Measurements from ENCODE around the gene CALD1. TPM values are rescaled to one million over a fixed set of nuclear protein-coding genes. Genes with fewer than 3 reads are reported as not detected.

CALD1 gene
- total and polyA plus RNA-seq, 2 experiments from 2014 or later: 132 to 842 TPM

DNA sequence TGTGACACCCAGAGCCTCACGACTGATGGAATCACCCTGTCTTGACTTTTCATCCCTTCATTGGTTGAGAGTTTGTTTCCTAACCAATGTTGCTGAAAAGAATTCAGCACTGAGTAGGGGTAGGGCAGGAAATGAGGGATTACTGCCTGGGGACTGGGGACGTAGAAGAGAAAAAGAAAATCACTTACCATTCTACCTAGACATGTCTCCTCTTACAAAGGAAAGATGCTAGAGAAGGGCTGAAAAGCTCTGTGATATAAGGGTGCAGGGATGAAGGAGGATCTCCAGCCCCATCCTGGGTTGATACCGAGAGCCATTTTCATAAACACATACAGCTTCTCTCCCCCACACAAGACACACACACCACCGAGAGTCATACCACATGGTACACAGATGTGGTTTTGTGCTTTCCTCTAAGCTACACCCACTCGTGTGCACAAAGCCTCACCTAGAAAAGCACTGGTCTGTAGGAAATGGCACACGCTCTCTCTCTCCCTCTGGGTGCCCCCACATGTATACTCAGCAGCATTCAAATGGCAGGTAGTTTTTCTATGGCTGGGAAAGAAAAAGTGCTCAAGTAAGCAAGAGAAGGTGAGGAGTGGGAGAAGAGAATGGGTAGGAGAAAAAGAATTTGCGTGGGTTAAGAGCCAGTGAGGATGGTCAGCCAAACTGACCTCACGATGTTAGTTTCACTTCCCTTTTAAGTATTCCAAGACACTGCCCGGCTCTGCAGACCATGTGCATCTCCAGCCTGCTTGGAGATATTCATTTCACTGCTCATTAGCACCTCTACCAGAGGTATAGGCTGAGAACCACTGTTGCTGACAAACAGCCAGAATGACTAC, 85.8 kb downstream of the CALD1 start:
- Histone ChIP-seq H3K79me2 (replicated peaks; ENCODE audit: insufficient read depth) (peaks cover 12% of the 10 kb centered on the region), H2AFZ (no peak overlapping the region), H3K4me3 (no peak overlapping the region), H3K27ac (ENCODE audit: low read depth) (peak overlapping the region; percentile 32; the same call in 1 of the 2 replicates), H3K9me2 (ENCODE audit: insufficient read depth) (no peaks in the 10 kb centered on the region), H3K4me2 (peak overlapping the region; percentile 42; the same call in 1 of the 2 replicates), H3F3A (replicated peaks; ENCODE audit: low read depth) (no peaks in the 10 kb centered on the region), H4K20me1 (replicated peaks; ENCODE audit: insufficient read depth) (peaks cover 3% of the 10 kb centered on the region; the same call in 1 of the 2 replicates), H3K36me3 (ENCODE audit: insufficient read depth) (0 out of 2 replicates have a peak, but pooled peaks cover 5% of the 10 kb centered on the region), H3K4me1 (ENCODE audit: insufficient read depth) (peaks cover 22% of the 10 kb centered on the region), H3K27me3 (ENCODE audit: insufficient read depth) (no peaks in the 10 kb centered on the region)
- DNase-seq (ENCODE audit: low spot score) (peak; percentile 54), ATAC-seq (peak; percentile 71)
- Mint-ChIP-seq H3K36me3 (ENCODE audit: low read depth) (peaks cover 16% of the 10 kb centered on the region), H3K9me3 (no peaks in the 10 kb centered on the region), H3K4me3 (no peak overlapping the region), H3K27ac (peak overlapping the region; percentile 37; the same call in 1 of the 2 replicates), H3K27me3 (ENCODE audit: insufficient read depth, low read depth, poor library complexity) (peaks cover 6% of the 10 kb centered on the region), H3K4me1 (peaks cover 28% of the 10 kb centered on the region)
- TF ChIP-seq ZNF114 (CRISPR knock-in tag; IDR thresholded peaks at IDR 0.05) (no peak), ZNF462 (CRISPR knock-in tag; IDR thresholded peaks at IDR 0.05) (no peak)

DNA sequence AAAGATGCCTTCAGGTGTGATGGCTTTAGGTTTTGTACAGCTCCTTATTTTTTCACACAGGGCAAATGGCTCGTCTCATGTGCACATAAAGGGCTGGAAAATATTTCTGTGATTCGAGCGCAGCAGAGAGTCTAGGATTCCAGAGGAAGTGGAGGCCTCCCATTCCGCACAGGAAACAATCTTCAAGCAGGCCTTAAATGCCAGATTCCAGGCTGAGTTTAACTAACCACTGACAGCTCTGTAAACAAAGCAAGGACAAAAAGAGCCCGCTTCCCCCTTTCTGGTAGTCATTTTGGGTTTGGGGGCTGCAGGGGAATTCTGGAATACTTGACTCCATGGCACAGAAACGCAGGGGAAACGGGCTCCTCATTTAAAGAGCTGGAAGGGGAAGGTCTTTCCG, 87.2 kb downstream of the CALD1 start:
- 0 out of 2 replicates have a peak, but pooled peaks cover 5% of the 10 kb centered on the region for H3K36me3 ChIP-seq (ENCODE audit: insufficient read depth)
- no peaks in the 10 kb centered on the region for H3F3A ChIP-seq (replicated peaks; ENCODE audit: low read depth)
- no peaks in the 10 kb centered on the region; the same call in 1 of the 2 replicates for H4K20me1 ChIP-seq (replicated peaks; ENCODE audit: insufficient read depth)
- H3K79me2 ChIP-seq (replicated peaks; ENCODE audit: insufficient read depth): no peaks in the 10 kb centered on the region; the same call in none of the 2 replicates
- H3K27me3 Mint-ChIP-seq (ENCODE audit: insufficient read depth, low read depth, poor library complexity): peaks cover 6% of the 10 kb centered on the region
- DNase-seq (ENCODE audit: low spot score) (peak; percentile 32), ATAC-seq (no peak; the same call in 2 of the 3 replicates)
- H3K4me1 Mint-ChIP-seq: peaks cover 33% of the 10 kb centered on the region
- no peak overlapping the region for H3K27ac ChIP-seq (ENCODE audit: low read depth)
- no peak overlapping the region for H3K4me3 ChIP-seq
- 0 out of 2 replicates have a peak overlapping the region, but pooled peaks have one; percentile 30 for H3K4me2 ChIP-seq
- H3K36me3 Mint-ChIP-seq (ENCODE audit: low read depth): peaks cover 16% of the 10 kb centered on the region
- H3K9me3 Mint-ChIP-seq: no peaks in the 10 kb centered on the region
- no peak overlapping the region for H2AFZ ChIP-seq
- peak overlapping the region; percentile 78; the same call in 1 of the 2 replicates for H3K27ac Mint-ChIP-seq
- peaks cover 29% of the 10 kb centered on the region for H3K4me1 ChIP-seq (ENCODE audit: insufficient read depth)
- no peaks in the 10 kb centered on the region for H3K27me3 ChIP-seq (ENCODE audit: insufficient read depth)
- H3K9me2 ChIP-seq (ENCODE audit: insufficient read depth): no peaks in the 10 kb centered on the region
- no peak overlapping the region for H3K4me3 Mint-ChIP-seq
- no peak for TF ChIP-seq NANOG (IDR thresholded peaks at IDR 0.05; ENCODE audit: borderline replicate concordance)
- TF ChIP-seq JUNB (IDR thresholded peaks at IDR 0.05; ENCODE audit: unreplicated experiment): no peak
- no peak for TF ChIP-seq EZH2 (IDR thresholded peaks at IDR 0.05; ENCODE audit: low read depth, unreplicated experiment)
- TF ChIP-seq EZH2phosphoT487 (IDR thresholded peaks at IDR 0.05; ENCODE audit: unreplicated experiment): no peak
- TF ChIP-seq ZNF331 (CRISPR knock-in tag; IDR thresholded peaks at IDR 0.05; ENCODE audit: low read depth): no peak
- TF ChIP-seq POLR2AphosphoS5 (IDR thresholded peaks at IDR 0.05; ENCODE audit: low read depth): no peak
- TF ChIP-seq ETS1 (IDR thresholded peaks at IDR 0.05): no peak
- TF ChIP-seq, protein P1, sequence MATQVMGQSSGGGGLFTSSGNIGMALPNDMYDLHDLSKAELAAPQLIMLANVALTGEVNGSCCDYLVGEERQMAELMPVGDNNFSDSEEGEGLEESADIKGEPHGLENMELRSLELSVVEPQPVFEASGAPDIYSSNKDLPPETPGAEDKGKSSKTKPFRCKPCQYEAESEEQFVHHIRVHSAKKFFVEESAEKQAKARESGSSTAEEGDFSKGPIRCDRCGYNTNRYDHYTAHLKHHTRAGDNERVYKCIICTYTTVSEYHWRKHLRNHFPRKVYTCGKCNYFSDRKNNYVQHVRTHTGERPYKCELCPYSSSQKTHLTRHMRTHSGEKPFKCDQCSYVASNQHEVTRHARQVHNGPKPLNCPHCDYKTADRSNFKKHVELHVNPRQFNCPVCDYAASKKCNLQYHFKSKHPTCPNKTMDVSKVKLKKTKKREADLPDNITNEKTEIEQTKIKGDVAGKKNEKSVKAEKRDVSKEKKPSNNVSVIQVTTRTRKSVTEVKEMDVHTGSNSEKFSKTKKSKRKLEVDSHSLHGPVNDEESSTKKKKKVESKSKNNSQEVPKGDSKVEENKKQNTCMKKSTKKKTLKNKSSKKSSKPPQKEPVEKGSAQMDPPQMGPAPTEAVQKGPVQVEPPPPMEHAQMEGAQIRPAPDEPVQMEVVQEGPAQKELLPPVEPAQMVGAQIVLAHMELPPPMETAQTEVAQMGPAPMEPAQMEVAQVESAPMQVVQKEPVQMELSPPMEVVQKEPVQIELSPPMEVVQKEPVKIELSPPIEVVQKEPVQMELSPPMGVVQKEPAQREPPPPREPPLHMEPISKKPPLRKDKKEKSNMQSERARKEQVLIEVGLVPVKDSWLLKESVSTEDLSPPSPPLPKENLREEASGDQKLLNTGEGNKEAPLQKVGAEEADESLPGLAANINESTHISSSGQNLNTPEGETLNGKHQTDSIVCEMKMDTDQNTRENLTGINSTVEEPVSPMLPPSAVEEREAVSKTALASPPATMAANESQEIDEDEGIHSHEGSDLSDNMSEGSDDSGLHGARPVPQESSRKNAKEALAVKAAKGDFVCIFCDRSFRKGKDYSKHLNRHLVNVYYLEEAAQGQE (IDR thresholded peaks at IDR 0.05; ENCODE audit: unreplicated experiment): no peak

Measured in GM23338 (cell line).